ENCODE measurements around the gene RASSF4.

RASSF4 gene, protein sequence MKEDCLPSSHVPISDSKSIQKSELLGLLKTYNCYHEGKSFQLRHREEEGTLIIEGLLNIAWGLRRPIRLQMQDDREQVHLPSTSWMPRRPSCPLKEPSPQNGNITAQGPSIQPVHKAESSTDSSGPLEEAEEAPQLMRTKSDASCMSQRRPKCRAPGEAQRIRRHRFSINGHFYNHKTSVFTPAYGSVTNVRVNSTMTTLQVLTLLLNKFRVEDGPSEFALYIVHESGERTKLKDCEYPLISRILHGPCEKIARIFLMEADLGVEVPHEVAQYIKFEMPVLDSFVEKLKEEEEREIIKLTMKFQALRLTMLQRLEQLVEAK

DNA sequence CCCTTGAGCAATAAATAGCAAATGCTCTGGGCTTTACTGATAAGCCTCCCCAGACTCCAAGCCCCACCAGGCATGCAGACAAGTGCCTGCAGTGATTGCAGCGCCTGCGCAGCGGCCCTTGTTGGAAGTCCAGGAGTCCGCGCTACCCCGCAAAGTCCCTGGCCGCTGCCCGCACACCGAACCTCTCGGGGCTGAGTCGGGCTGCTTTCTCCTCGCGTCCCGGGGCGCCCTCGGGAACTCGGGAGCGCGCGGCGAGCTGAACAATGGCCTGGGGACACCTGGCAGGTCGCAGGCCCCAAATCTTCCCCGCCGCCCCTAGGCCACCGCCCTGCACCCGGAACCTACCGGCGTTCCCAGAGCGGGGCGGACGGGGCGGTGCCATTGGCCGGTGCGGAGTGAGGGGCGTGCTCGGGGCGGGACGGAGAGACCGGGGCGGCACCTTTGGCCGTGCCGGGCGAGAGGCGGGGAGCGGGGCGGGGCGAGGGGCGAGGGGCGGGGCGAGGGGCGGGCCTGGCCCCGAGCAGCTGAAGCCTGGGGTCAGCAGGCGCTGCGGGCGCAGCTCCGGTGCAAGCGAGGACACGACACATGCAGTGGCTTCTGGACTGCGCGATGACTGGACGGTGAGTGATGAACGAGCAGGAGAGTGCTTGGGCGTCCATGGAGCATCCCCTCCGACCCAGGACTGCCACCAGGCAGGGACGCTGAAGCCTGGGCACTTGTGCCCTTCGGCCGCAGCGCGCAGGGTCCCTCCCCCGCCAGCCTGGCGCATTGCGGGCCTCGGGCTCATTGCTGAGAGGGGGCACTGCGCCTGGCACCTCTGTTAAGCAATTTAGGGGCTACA, at the start of gene RASSF4:
Gene RASSF4 (plus strand): TSS at position 556 of the 841 bp plus-strand sequence. CDS start 10,401 bp downstream, outside the sequence.
- peak; percentile 85 for DNase-seq

DNA sequence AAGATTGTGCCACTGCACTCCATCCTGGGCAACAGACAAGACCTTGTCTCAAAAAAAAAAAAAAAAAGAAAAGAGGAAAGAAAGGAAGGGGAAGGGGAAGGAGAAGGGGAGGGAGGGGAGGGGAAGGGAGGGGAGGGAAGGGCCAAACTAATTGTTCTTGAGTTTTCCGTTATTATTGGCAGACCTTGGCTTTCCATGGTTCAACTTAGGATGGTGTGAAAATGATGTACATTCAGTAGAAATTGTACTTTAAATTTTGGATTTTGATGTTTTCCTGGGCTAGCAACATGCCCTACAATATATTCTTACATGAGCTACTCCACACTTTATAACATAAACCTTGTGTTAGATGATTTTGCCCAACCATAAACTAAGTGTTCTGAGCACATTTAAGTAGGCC, 49.7 kb upstream of the RASSF4 start:
- DNase-seq, result no peak

DNA sequence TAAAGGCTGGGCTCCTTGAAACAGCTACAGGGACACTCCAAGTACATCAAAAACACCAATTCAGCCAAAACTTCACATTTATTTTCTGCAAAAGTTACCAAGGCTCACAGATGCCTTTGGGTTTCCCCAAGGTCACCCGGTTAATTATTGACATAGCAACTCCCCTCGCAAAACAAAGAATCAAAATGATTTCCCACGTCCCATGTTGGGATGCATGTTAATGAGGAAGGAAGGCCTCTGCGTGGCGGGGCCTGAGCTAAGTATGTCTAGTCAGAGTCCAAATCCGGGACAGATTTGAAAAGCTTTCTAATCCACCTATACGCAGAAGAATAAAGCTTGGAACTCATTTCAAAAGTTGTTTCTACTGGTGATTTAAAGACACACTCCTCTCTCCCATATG, 49.0 kb upstream of the RASSF4 start:
- DNase-seq, result no peak

DNA sequence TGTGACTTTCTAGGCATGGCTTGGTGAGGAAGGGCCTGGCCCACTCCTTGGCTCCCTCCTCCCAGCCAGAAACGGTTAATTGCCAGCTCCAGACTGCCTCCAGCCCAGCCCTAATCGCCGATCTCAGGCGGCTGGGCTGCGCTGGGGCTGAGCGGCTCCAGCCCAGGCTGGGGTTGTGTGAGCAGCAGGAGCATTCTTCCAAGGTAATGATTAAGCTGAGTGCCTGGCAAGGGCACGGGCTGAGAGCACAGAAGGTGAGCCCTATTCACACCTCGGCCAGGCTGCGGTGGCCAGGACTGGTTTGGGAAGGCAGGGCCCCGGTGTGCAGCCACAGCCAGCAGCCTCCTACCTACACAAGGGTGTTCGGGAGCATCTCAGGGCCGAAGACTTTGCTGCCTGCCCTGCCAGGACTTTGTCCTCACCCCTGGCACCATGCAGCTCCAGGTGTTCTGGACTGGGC, 48.5 kb upstream of the RASSF4 start, which contains the start of gene TMEM72:
Gene TMEM72 (plus strand): TSS at position 257 of the 460 bp plus-strand sequence. CDS start 176 bp downstream, at position 433.
- no peak for DNase-seq

DNA sequence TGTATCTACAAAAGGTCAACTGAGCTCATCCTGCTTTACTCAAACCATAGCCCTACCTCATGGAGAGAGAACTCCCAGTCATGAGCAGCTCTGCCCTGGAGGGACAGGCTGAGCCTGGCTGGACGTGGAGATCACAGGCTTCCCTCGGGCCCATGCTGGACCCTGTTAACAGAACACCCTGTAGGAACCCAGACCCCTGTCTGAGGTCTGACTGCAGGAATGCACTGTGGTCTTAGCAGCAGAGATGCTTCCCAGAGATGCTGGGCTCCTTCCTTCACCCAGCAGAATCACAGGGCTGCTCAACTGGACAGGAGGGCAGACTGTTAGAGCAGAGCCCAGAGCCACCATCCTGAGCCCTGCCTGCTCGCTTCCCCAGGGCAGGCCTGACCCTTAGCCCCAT, 47.7 kb upstream of the RASSF4 start:
- DNase-seq, result no peak

DNA sequence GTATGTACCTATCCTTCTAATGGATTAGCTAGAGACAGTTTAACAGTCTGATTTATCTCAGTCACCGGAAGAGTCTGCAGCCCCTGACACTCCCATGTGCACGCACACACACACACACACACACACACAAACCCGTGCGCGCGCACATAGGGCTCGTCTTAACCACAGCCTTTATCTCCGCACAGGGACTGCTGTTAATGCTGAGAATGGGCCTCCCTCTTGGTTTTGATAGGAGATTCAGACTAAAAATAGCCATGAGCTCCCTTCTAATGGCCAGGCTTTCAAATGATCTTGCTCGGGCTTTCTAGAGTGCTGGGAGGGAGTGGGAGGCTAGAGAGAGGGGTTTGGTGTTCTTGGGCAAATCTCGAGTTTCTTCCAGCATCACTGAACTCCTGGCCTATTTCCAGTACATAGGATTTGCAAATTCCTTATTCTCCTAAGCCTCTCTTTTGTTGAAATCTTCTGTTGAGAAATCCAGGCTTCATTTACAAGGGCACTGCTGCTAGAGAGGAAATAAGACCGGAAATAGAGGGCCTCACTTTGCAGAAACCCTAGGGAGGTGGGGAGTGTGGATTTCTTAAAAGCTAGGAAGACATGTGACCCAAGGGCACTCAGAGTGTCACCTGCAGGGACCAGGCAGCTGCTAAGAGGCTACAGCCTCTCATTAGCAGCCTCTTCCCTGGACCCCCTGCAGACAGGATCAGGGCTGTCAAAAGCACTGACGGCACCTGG, 46.1 kb upstream of the RASSF4 start:
- no peak for DNase-seq

DNA sequence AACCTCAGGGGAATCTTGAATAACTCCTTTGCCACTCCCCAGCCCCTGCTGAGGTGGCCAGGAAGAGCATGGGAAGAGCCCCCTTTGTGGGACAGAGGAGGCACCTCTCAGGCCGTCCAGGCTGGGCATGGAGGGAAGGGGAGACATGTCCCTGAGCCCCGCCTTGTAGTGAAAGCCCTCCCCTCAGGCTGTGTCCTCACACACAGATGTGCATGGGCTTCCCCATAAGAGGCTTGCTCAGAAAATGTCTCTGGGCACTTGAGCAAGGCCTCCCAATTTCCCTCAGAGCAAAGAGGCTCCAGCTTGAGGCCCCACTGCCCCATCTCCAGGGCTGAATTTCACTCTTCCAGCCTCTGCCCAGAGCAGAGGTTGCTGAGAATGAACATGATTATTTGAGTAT, 44.7 kb upstream of the RASSF4 start:
- DNase-seq, result no peak

DNA sequence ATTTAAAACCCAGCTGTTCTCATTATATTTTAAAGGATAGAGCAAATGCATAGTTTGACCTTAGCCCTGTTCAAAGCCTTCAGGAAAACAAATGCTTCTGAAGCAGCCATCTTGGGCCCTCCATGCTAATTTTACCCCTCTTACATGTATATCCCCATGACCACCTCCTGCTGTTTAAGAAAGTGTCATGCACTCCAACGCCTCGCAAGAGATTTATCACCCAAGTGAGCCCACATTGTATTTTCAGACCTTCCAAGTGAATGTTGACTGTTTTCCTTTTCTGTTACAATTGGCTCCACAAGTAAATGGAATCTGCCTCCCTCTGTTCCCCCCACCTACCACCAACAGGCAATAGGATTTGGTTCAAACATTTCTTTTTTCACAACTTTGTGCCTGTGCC, 43.2 kb upstream of the RASSF4 start:
- DNase-seq, result no peak

DNA sequence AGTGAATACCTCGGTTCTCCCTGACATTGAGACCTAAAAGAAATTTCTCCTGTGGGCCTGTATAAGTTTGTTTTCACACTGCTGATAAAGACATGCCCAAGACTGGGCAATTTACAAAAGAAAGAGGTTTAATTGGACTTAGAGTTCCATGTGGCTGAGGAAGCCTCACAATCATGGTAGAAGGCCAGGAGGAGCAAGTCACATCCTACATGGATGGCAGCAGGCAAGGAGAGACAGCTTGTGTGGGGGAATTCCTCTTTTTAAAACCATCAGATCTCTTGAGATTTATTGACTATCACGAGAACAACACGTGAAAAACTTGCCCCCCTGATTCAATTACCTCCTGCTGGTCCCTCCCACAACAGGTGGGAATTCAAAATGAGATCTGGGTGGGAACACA, 41.8 kb upstream of the RASSF4 start:
- DNase-seq, result no peak

DNA sequence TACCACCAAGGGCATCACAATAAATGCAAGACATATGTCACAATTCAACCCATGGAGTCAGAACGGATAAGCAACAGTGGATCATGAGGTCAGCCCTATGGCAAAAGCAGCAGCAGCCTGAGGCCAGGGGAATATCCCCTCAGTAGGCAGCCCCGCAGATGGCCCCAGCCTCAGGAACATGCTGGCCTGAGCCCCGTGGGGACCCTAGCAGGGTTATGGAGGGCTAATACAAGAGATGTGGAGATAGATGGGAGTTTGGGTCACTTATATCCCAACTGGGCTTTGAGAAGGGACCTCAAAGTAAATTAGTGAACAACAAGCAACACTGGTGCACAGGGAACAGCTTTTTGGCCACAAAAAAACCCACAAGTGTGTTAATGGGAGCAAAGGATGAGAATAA, 39.4 kb upstream of the RASSF4 start:
- no peak for DNase-seq

DNA sequence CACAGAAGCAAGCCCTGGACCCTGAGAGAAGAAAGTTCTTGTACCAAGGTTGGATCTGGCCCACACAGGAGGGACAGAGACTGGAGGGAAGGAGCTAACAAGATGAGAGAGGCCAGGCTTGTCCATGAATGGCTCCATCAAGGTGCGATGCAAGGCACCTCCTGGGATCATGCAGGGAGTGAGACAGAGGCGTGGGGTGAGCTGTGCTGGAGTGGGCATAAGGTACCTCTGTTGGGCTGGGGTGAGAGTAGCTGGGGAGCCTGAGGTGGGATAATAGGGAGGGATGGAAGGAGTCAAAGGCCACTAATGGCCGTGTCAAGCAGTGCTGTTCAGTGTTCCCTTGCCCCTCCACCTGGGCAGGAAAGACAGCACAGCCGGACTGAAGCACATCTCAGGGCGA, 38.5 kb upstream of the RASSF4 start:
- DNase-seq, result no peak

DNA sequence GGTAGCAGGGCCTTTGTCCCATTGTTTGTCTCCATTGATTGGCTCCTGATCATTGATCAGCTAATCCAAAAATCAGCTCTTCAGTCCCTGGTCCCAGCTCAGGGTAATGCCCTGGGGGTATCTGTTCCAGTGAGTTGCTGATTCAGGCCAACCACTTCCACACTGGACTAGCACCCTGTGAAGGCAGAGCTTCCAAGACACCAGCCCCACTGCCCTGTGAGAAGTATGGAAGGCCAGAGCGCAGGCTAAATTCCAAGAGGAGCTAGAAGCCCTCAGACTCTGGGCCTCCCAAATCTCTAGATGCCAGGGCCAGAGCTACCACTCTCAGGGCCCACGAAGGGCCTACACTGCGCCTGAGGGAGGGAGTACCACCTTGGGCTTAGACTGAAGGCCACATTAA, 38.1 kb upstream of the RASSF4 start:
- no peak for DNase-seq

DNA sequence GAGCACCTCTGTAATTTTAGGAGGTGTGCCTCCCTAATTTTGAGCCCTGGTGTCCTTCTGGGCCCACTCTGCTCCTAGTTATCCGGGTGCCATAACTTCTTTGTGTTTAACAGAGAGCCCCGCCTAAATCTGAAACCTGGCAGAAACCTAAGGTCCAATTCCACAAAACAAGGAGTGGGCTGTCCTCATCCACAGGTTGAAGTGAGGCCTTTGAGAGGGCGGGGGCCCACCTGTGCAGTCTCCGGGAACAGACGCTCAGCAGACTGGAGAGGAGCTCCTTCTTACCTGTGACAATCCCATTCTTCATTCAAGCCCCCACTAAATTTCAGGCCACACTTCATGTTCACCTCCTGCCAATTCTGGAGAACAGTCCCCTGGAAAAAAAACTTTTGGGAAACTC, 37.6 kb upstream of the RASSF4 start:
- no peak for DNase-seq

DNA sequence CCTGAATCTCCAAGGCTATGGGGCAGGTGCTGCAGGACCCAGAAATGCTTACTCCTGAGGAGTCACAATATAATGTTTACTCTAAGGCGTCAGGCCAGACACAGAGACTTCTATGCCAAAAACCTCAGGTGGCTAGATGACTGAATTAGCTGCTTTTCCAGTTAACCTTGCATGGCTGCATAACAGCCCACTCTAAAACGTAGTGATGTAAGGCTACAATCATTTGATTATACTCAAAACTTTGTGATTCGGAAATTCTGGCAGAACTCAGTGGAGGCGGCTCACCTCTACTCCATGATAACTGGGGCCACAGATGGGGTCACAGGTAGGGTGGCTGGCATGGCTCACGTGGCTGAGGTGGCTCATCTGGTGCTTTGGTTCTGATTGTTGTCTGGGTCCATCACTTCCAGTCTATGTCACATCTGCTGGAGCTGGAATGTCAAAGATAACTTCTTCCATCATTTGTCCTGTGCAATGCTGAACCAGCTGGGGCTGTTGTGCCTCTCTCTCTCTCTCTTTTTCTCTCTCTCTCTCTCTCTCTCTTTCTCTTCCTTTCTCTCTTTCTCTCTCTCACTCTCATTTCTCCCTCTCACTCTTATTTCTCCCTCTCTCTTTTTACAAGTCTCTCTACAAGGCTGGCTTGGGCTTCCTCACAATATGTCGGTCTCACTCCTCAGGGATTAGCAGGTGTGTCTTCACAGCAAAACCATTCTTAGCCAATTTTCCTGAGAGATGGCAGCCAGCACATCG, 36.6 kb upstream of the RASSF4 start:
- DNase-seq, result no peak

DNA sequence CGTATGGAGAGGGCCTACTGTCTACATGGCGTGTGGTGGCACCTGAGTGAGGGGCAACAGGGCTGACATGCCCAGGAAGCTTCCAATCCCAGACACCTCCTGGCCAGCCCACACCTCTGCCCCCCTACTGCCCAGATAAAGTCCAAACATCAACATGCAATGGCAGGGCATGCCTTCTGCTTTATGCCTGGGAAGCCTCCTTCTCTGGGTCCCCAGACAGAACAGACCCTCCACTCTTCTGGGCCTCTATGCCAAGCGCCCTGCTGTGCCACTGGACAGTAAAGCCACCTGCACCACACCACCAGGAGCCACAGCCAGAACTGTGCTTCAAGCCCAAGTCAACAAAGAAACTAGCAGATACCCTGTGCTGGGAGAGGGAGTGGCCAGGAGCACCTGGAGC, 36.0 kb upstream of the RASSF4 start:
- DNase-seq, result no peak

DNA sequence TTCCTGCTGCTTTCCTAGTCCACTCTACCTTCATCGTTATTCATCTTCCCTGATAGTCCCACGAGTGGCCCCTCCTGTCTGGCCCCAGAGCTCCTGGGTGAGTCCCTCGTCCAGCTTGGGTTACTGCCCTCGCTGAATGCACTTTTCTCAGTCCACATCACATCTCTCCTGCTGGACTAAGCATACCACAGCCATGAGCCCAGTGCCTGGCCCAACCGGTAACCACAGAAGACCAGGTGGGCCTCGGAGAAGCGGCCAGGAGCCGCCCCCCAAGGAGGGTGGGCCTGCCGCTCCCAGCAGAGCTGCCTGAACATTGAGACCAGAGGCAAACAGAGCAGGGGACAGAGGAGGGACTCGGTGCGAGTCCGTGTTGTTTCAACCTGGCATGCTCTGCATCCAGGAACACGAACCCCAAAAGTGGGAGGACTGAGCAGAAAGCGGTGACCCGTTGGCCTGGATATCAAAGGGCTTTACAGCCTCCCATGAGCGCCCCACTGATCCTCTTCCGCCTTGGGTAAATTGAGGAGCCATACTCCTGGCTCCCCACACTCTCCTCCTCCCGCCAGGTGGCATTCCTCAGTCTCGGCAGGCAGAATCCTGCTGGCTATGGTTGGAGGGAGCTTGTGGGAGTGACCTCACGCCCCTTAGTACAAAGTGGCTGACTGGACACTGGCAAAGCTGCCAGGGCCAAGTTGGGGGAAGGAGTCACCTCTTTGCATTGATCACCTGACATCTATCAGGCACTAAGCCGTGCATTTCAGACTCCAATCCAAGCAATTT, 35.2 kb upstream of the RASSF4 start:
- DNase-seq, result no peak

DNA sequence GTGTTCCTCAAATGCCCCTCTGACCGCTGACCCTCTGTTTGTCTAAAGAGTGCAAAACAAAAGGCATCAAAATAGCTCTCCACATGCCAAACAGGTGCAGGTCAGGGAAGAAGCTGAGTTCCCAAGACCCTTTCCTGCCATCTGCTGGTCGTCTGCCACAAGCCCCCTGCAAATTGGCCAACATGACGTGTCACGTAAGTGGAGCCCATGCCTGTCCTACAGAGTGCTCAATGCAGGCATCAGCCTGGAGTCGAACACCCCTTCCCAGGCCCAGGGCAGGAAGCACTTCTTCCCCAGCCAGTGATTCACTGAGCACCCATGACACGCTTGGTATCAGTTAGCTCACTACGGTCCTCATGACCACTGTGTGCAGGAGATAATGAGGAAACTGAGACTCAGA, 34.4 kb upstream of the RASSF4 start:
- DNase-seq, result no peak

DNA sequence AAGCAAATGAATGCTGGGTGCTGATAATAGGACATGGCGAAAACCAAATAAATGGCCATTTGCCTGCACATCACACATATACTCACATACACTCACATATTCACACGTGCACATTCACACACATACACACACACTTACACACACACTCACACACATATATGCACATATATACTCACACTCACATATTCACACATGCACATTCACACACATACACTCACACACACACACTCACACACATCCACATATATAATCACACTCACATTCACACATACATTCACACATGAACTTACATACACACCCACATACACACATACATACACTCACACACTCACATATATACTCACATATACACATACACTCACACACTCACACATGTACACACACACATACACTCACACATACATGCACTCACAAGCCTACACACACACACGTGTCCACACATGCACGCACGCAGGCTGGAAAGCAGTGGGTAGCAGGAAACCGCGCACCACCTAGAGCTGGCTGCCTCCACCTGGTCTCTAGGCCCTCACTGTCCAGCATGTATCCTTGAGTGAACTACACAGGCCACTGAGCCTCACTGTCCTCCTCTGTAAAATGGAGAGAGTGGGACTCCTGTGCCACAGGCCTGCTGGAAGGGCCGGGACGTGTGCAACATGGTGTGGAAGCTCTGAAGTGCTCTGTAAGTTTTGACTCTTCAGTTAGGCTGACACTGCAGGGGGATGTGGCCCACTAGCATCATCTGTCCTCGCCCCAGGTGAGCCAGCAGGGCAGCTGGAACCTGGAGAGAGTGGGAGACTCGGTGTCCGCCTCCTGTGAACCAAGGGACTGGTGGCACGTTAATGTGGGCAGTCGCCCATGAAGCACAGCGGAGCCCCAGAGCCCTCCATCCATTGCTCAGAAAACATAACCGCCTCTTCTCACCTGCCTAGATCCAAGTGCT, 33.5 kb upstream of the RASSF4 start:
- no peak for DNase-seq

DNA sequence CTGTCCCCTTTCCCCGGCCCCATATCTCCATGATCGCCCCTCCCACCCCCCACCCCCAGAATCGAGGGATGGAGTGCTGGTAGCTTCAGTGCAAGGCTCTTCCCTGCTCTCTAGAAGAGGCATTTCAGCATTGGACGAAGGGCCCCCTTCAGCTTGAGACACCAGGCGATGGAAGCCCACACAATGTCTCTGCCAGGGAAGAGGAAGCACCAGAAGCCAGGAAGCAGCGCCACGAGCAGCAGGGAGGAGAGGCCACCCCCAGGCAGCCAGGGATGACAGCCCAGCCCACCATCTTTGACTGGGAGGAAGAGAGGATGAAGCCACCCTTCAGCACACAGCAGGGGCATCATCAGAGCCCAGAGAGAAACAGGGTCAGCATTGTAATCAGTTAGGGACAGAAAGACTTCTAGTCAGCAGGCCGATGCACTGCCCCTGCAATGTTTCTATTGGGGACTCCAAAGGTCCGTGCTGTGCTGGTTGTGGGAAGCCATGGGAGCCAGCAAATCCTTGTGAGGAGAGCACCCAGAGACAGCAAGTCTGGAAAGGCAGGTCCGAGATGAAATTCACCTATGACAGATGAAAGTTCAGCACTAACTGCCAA, 32.8 kb upstream of the RASSF4 start:
- DNase-seq, result no peak

DNA sequence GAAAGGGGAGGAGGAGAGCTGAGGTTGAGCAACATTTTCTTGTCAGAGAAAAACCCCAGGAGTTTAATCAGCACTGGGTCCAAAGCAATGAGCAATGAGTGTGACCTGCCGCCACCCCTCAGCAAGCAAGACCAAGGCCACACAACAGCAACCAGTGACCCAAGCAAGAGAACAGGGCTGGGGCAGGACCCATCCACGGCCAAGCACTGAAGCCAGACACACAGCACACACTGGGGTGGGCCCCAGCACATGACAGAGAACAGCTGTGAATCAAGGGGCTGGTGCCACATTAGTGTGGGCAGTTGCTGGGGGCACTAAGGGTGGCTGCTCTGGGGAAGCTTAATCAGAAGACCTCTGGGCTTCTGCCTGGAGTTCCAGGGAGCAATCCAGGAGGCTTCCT, 32.2 kb upstream of the RASSF4 start:
- no peak for DNase-seq

All from NCI-H345 (cell line).